ENCODE measurements around the gene AJAP1.

Gene AJAP1

DNA sequence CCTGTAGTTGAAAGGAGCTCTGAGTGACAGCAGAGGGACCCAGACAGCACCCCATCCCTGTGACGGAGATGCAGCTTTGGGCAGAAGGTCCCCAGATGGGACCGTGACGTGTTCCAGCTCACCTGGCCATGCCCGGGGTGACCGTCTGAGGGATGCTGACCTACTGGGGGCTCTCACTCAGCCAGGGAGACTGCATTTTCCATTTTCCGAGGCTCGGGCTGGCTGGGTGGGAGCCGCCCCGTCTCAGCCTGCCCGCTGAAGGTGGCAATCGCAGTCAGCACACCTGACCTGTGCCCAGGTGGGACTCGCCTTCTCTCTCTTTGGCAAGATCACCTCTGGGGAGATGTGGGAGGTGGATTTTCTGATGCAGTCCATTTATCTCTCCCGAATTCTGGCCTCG is 127.2 kb downstream of the AJAP1 start:
- H3K36me3 ChIP-seq (ENCODE audit: control insufficient read depth, insufficient read depth, low read length): no peaks in the 10 kb centered on the region
- H3K27me3 ChIP-seq (replicated peaks; ENCODE audit: control insufficient read depth, insufficient read depth, low read length): no peaks in the 10 kb centered on the region
- H3K4me3 ChIP-seq (replicated peaks; ENCODE audit: low read depth, low read length): no peak overlapping the region
- TF ChIP-seq, protein P1, sequence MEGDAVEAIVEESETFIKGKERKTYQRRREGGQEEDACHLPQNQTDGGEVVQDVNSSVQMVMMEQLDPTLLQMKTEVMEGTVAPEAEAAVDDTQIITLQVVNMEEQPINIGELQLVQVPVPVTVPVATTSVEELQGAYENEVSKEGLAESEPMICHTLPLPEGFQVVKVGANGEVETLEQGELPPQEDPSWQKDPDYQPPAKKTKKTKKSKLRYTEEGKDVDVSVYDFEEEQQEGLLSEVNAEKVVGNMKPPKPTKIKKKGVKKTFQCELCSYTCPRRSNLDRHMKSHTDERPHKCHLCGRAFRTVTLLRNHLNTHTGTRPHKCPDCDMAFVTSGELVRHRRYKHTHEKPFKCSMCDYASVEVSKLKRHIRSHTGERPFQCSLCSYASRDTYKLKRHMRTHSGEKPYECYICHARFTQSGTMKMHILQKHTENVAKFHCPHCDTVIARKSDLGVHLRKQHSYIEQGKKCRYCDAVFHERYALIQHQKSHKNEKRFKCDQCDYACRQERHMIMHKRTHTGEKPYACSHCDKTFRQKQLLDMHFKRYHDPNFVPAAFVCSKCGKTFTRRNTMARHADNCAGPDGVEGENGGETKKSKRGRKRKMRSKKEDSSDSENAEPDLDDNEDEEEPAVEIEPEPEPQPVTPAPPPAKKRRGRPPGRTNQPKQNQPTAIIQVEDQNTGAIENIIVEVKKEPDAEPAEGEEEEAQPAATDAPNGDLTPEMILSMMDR (IDR thresholded peaks at IDR 0.05; ENCODE audit: insufficient read depth, low read length, poor library complexity, severe bottlenecking): no peak
- DNase-seq (ENCODE audit: extremely low read depth, insufficient read length): no peak

DNA sequence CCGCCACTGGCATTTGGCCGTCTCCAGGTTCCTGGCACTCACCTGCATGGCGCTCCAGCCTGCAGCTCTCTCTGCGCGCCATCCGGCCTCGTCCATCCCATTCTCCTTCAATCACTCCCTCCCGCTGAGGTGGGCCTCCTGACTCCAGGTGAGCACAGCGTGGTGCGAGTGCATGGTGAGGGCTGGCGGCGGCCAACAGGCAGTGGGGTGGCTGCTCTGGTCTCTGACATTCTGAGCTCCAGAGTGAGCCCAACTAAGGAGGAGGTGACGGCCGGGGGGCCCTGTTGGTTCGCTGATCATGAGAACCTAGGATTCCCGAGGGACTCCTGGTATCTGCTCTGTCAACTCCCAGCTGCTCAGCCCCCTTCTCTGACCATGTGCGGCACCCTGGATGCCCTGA is 130.4 kb downstream of the AJAP1 start:
- no peak overlapping the region for H3K4me3 ChIP-seq (replicated peaks; ENCODE audit: low read depth, low read length)
- no peaks in the 10 kb centered on the region for H3K27me3 ChIP-seq (replicated peaks; ENCODE audit: control insufficient read depth, insufficient read depth, low read length)
- H3K36me3 ChIP-seq (ENCODE audit: control insufficient read depth, insufficient read depth, low read length): no peaks in the 10 kb centered on the region
- TF ChIP-seq, protein P1 (IDR thresholded peaks at IDR 0.05; ENCODE audit: insufficient read depth, low read length, poor library complexity, severe bottlenecking): no peak
- no peak for DNase-seq (ENCODE audit: extremely low read depth, insufficient read length)

DNA sequence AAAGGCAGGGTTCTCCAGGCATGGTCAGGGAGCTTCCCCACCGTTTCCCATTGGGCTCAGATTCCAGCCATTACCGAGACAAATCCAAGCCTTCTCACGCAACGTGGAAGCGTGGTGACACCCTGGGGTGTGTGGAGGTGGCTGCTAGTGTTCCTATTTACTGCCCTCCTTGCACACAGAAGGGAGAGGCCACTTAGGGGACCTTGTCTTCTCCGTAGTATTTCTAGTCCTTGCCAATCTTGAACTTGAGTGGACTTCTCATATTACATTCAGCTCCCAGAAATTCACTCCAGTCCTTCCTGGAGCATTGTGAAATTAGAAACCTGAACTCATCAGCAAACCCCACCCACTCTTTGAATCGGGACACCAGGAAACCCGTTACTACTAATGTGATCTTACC is 131.6 kb downstream of the AJAP1 start:
- no peaks in the 10 kb centered on the region for H3K27me3 ChIP-seq (replicated peaks; ENCODE audit: control insufficient read depth, insufficient read depth, low read length)
- H3K4me3 ChIP-seq (replicated peaks; ENCODE audit: low read depth, low read length): no peak overlapping the region
- no peaks in the 10 kb centered on the region for H3K36me3 ChIP-seq (ENCODE audit: control insufficient read depth, insufficient read depth, low read length)
- DNase-seq (ENCODE audit: extremely low read depth, insufficient read length): no peak
- TF ChIP-seq, protein P1 (IDR thresholded peaks at IDR 0.05; ENCODE audit: insufficient read depth, low read length, poor library complexity, severe bottlenecking): no peak

DNA sequence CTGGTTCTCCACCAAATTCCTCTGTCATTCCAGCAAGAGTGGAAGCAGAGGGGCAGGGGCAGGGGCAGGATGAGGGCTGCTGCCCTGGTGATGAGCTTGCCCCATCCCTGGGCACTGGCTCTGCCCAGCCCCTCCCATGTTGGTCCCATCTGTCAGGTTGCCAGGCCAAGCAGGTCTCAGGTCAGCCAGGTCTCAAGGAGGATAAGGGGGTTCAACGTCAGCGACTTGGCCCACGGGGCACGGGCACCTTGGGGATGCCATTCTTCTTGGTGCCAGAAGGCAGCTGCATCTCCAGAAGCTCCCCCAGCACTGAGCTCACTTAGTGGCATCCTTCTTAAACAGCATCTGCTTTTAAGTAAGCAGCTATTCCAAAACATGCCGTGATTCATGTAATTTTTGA is 133.1 kb downstream of the AJAP1 start:
- no peaks in the 10 kb centered on the region for H3K27me3 ChIP-seq (replicated peaks; ENCODE audit: control insufficient read depth, insufficient read depth, low read length)
- no peaks in the 10 kb centered on the region for H3K36me3 ChIP-seq (ENCODE audit: control insufficient read depth, insufficient read depth, low read length)
- no peak for DNase-seq (ENCODE audit: extremely low read depth, insufficient read length)
- TF ChIP-seq, protein P1 (IDR thresholded peaks at IDR 0.05; ENCODE audit: insufficient read depth, low read length, poor library complexity, severe bottlenecking): no peak
- H3K4me3 ChIP-seq (replicated peaks; ENCODE audit: low read depth, low read length): no peak overlapping the region

GRCh38 chr1:4792565-4792964 is 138.2 kb downstream of the AJAP1 start:
- H3K27me3 ChIP-seq (replicated peaks; ENCODE audit: control insufficient read depth, insufficient read depth, low read length): no peaks in the 10 kb centered on the region
- no peaks in the 10 kb centered on the region for H3K36me3 ChIP-seq (ENCODE audit: control insufficient read depth, insufficient read depth, low read length)
- TF ChIP-seq, protein P1 (IDR thresholded peaks at IDR 0.05; ENCODE audit: insufficient read depth, low read length, poor library complexity, severe bottlenecking): no peak
- no peak overlapping the region for H3K4me3 ChIP-seq (replicated peaks; ENCODE audit: low read depth, low read length)
- no peak for DNase-seq (ENCODE audit: extremely low read depth, insufficient read length)

Measured in GM06990 (cell line).